DND-41 (cell line): ENCODE results near the gene NCK1.

Source experiments
- EZH2 ChIP-seq: IDR thresholded peaks from 3 replicates; pipeline ENCODE4 v1.6.1; 2012; ENCODE audit warnings: borderline replicate concordance, low read depth, mild to moderate bottlenecking, moderate library complexity, low read length, inconsistent platforms; ENCODE audit not compliant: severe bottlenecking
- TF ChIP-seq, protein P1 (sequence below): IDR thresholded peaks from 2 replicates; pipeline ENCODE4 v1.5.1; 2012; ENCODE audit warnings: borderline replicate concordance, low read length, moderate library complexity, mild to moderate bottlenecking; ENCODE audit not compliant: poor library complexity, severe bottlenecking; ENCODE audit errors: extremely low read depth

DNA sequence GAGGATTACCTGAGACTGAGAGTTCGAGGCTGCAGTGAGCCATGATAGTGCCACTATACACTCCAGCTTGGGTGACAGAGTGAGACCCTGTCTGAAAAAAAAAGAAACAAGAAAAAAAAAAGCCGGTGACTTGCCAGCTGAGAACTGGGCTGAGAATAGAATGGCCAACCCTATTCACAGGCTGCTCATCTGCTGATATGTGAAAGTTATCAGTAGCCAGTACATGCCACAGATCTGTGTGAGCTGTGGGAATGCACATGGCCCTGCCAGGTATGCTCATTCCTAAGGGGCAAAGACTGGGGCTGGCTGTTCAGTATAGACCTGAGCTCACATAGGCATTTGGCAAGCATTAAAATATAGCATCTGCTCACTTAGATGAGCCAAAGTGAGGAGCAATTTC, 126.6 kb downstream of the NCK1 start:
- TF ChIP-seq, protein P1, sequence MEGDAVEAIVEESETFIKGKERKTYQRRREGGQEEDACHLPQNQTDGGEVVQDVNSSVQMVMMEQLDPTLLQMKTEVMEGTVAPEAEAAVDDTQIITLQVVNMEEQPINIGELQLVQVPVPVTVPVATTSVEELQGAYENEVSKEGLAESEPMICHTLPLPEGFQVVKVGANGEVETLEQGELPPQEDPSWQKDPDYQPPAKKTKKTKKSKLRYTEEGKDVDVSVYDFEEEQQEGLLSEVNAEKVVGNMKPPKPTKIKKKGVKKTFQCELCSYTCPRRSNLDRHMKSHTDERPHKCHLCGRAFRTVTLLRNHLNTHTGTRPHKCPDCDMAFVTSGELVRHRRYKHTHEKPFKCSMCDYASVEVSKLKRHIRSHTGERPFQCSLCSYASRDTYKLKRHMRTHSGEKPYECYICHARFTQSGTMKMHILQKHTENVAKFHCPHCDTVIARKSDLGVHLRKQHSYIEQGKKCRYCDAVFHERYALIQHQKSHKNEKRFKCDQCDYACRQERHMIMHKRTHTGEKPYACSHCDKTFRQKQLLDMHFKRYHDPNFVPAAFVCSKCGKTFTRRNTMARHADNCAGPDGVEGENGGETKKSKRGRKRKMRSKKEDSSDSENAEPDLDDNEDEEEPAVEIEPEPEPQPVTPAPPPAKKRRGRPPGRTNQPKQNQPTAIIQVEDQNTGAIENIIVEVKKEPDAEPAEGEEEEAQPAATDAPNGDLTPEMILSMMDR, result no peak
- no peak for TF ChIP-seq EZH2
